ENCODE results near the gene LAX1. TPM values are rescaled to one million over a fixed set of nuclear protein-coding genes. Genes with fewer than 3 reads are reported as not detected.
A peak's percentile ranks its signal among the peaks of the same experiment; 100 is the strongest.

LAX1 gene
- total and polyA plus RNA-seq, 12 donors = 0.23 to 0.68 (median 0.37) TPM; not detected in 4

DNA sequence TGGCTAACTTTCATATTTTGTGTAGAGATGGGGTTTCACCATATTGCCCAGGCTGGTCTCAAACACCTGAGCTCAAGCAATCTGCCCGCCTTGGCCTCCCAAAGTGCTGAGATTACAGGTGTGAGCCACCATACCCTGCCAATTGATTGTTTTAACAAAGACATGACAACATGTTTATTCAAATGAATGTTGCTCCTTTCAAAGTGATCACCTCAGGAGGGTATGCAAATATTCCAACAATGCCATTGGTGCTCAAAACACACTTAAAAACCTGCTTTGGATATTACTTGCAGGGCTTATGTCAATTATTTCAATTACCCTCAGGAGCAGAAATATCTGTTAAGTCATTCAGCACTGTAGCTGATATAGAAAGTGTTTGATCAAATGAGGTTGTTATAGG lies 7.9 kb downstream of the LAX1 start:
- no peaks in the 10 kb centered on the region for H3K27me3 ChIP-seq
- H3K4me1 ChIP-seq (replicated peaks in 1 of 2) = peaks cover 0 to 4% of the 10 kb centered on the region in 2 donors
- no peaks in the 10 kb centered on the region for H3K9me3 ChIP-seq (replicated peaks in 1 of 3)
- no peak overlapping the region for H3K4me3 ChIP-seq
- DNase-seq = no peak
- WGBS, 4 donors = 82 to 100% (median 93%) methylated on average over 1 of the region's 1 CpG
- H3K36me3 ChIP-seq (replicated peaks in 1 of 2) = no peaks in the 10 kb centered on the region
- H3K27ac ChIP-seq = no peak overlapping the region
- intact Hi-C loops (cut with DNase I) = no loop called here
- TF ChIP-seq, protein P1, sequence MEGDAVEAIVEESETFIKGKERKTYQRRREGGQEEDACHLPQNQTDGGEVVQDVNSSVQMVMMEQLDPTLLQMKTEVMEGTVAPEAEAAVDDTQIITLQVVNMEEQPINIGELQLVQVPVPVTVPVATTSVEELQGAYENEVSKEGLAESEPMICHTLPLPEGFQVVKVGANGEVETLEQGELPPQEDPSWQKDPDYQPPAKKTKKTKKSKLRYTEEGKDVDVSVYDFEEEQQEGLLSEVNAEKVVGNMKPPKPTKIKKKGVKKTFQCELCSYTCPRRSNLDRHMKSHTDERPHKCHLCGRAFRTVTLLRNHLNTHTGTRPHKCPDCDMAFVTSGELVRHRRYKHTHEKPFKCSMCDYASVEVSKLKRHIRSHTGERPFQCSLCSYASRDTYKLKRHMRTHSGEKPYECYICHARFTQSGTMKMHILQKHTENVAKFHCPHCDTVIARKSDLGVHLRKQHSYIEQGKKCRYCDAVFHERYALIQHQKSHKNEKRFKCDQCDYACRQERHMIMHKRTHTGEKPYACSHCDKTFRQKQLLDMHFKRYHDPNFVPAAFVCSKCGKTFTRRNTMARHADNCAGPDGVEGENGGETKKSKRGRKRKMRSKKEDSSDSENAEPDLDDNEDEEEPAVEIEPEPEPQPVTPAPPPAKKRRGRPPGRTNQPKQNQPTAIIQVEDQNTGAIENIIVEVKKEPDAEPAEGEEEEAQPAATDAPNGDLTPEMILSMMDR (IDR thresholded peaks at IDR 0.05) = no peak
- TF ChIP-seq POLR2A (IDR thresholded peaks at IDR 0.05) = no peak

DNA sequence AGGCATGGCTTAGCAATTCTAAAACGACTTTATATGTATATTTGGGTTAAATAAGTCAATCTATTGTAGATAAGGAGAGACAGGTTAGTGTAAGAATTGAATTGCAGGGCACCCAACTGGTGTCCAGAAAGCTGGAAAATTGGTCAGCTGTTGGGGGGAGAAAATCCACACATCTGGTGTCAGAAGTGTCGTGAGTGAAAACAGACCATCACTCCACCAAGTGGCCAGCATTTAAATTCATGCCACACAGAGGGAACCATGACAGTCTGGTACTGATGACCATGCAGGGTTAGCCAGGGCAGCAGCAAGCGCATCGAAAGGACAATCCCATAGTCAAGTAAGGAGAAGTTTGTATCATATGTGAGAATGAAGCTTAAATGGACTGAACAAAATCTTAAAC lies 11.7 kb downstream of the LAX1 start:
- no peaks in the 10 kb centered on the region for H3K36me3 ChIP-seq (replicated peaks in 1 of 2)
- TF ChIP-seq, protein P1 (IDR thresholded peaks at IDR 0.05) = peak in 2 of 6 experiments; percentile 18 to 34
- no peak for TF ChIP-seq POLR2A (IDR thresholded peaks at IDR 0.05)
- H3K9me3 ChIP-seq (replicated peaks in 1 of 3) = no peaks in the 10 kb centered on the region
- no peak overlapping the region for H3K4me3 ChIP-seq
- no peaks in the 10 kb centered on the region for H3K27me3 ChIP-seq
- H3K4me1 ChIP-seq (replicated peaks in 1 of 2) = no peaks in the 10 kb centered on the region
- 66 to 70% (median 67%) methylated on average over 4 of the region's 4 CpGs for WGBS, 4 donors
- DNase-seq = peak in 1 of 7 donors; percentile 24
- peak overlapping the region in 2 of 5 donors; percentile 42 to 58 for H3K27ac ChIP-seq
- intact Hi-C loops (cut with DNase I) = no loop called here

DNA sequence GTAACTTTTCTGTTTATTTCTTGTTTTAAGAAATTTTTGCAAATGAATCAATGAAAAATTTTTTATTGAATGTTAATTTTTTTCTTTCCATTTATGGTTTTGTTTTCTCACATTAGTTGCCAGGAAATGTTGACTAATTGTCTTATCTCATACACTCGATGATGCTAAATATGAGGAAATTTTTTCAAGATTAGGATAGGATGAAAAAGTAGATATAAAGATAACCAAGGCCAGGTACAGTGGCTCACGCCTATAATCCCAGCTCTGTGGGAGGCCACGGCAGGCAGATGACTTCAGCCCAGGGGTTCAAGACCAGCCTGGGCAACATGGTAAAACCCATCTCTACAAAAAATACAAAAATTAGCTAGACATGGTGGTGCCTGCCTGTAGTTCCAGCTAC lies 12.6 kb downstream of the LAX1 start:
- Histone ChIP-seq H3K4me3 (no peak overlapping the region), H3K36me3 (replicated peaks in 1 of 2) (no peaks in the 10 kb centered on the region), H3K9me3 (replicated peaks in 1 of 3) (no peaks in the 10 kb centered on the region), H3K4me1 (replicated peaks in 1 of 2) (no peaks in the 10 kb centered on the region), H3K27ac (peak overlapping the region in 2 of 5 donors; percentile 58 to 88), H3K27me3 (no peaks in the 10 kb centered on the region)
- WGBS, 4 donors = 33 to 45% (median 45%) methylated on average over 3 of the region's 3 CpGs
- intact Hi-C loops (cut with DNase I) = no loop called here
- peak in 4 of 7 donors; percentile 55 to 72 (median 60) for DNase-seq
- TF ChIP-seq, protein P1 (IDR thresholded peaks at IDR 0.05) = no peak
- no peak for TF ChIP-seq POLR2A (IDR thresholded peaks at IDR 0.05)

DNA sequence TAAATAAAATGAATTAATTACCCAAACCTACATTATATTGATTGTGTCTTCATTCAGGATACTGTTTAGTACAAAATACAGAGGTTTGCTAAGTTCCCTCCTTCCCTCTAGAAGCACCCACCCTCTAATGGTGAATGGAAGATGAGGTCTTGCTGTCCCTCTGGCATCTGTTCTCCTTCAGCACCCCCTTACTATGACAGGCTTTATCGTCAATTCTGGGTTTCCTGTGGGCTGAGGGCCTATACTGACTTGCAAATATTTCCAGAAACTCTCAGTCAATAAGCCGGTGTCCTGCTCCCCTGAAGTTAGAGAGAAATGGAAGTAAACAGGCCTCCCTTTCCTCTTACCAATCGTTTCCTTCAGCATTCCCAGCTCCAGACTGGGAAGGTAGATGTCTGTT lies 13.2 kb downstream of the LAX1 start:
- DNase-seq = no peak
- no peak for TF ChIP-seq POLR2A (IDR thresholded peaks at IDR 0.05)
- TF ChIP-seq, protein P1 (IDR thresholded peaks at IDR 0.05) = no peak
- intact Hi-C loops (cut with DNase I) = no loop called here
- no peaks in the 10 kb centered on the region for H3K9me3 ChIP-seq (replicated peaks in 1 of 3)
- 79 to 86% (median 83%) methylated on average over 3 of the region's 3 CpGs for WGBS, 4 donors
- no peaks in the 10 kb centered on the region for H3K36me3 ChIP-seq (replicated peaks in 1 of 2)
- H3K4me3 ChIP-seq = no peak overlapping the region
- no peaks in the 10 kb centered on the region for H3K27me3 ChIP-seq
- no peaks in the 10 kb centered on the region for H3K4me1 ChIP-seq (replicated peaks in 1 of 2)
- H3K27ac ChIP-seq = peak overlapping the region in 2 of 5 donors; percentile 58 to 88

Data from adrenal gland (tissue), 12 donors.